ENCODE results near the gene FGB. TPM values are rescaled to one million over a fixed set of nuclear protein-coding genes. Genes with fewer than 3 reads are reported as not detected.

The FGB gene
- total RNA-seq, 1 donor from 2014 or later: 37.0 TPM

- H3K4me3 ChIP-seq: no peak within 1 kb of the TSS
- no peaks in the 10 kb centered on the region for H3K4me1 ChIP-seq
- H3K27ac ChIP-seq: no peak within 1 kb of the TSS
- DNase-seq (ENCODE audit: low spot score in 2 of 2): no peak
- intact Hi-C loops (cut with DNase I): no loop called here
- H3K9me3 ChIP-seq: no peaks in the 10 kb centered on the region
- no peaks in the 10 kb centered on the region for H3K36me3 ChIP-seq
- no peaks in the 10 kb centered on the region for H3K27me3 ChIP-seq
- TF ChIP-seq CTCF (IDR thresholded peaks at IDR 0.05): no peak
These were observed 49.9 kb downstream of the FGB start, which contains the start of gene FGG for GRCh38 chr4:154612472-154613414. TSS of gene FGG (minus strand) at chr4:154612656. CDS start at chr4:154612609, 47 bp downstream.

GRCh38 chr4:154614306-154614705, 51.5 kb downstream of the FGB start:
- no peaks in the 10 kb centered on the region for H3K4me1 ChIP-seq
- no peaks in the 10 kb centered on the region for H3K9me3 ChIP-seq
- TF ChIP-seq CTCF (IDR thresholded peaks at IDR 0.05): no peak
- no peak overlapping the region for H3K4me3 ChIP-seq
- no peak overlapping the region for H3K27ac ChIP-seq
- intact Hi-C loops (cut with DNase I): no loop called here
- DNase-seq (ENCODE audit: low spot score in 2 of 2): no peak
- no peaks in the 10 kb centered on the region for H3K27me3 ChIP-seq
- H3K36me3 ChIP-seq: no peaks in the 10 kb centered on the region

GRCh38 chr4:154615211-154615610, 52.4 kb downstream of the FGB start:
- no peaks in the 10 kb centered on the region for H3K4me1 ChIP-seq
- intact Hi-C loops (cut with DNase I): no loop called here
- no peak for DNase-seq (ENCODE audit: low spot score in 2 of 2)
- no peaks in the 10 kb centered on the region for H3K27me3 ChIP-seq
- no peak for TF ChIP-seq CTCF (IDR thresholded peaks at IDR 0.05)
- H3K4me3 ChIP-seq: no peak overlapping the region
- no peaks in the 10 kb centered on the region for H3K36me3 ChIP-seq
- no peak overlapping the region for H3K27ac ChIP-seq
- no peaks in the 10 kb centered on the region for H3K9me3 ChIP-seq

- no peak overlapping the region for H3K27ac ChIP-seq
- TF ChIP-seq CTCF (IDR thresholded peaks at IDR 0.05): no peak
- intact Hi-C loops (cut with DNase I): no loop called here
These were observed 53.5 kb downstream of the FGB start for GRCh38 chr4:154616287-154616686.

GRCh38 chr4:154616731-154617130, 53.9 kb downstream of the FGB start:
- no peak overlapping the region for H3K4me3 ChIP-seq
- no peak for TF ChIP-seq CTCF (IDR thresholded peaks at IDR 0.05)
- H3K4me1 ChIP-seq: no peaks in the 10 kb centered on the region
- H3K27me3 ChIP-seq: no peaks in the 10 kb centered on the region
- DNase-seq (ENCODE audit: low spot score in 2 of 2): no peak
- intact Hi-C loops (cut with DNase I): no loop called here
- H3K9me3 ChIP-seq: no peaks in the 10 kb centered on the region
- H3K27ac ChIP-seq: no peak overlapping the region
- H3K36me3 ChIP-seq: no peaks in the 10 kb centered on the region

More at GRCh38 chr4:154616287-154616686, 53.5 kb downstream of the FGB start:
- no peak for DNase-seq (ENCODE audit: low spot score in 2 of 2)
- Histone ChIP-seq H3K9me3 (no peaks in the 10 kb centered on the region), H3K4me3 (no peak overlapping the region), H3K36me3 (no peaks in the 10 kb centered on the region), H3K27me3 (no peaks in the 10 kb centered on the region), H3K4me1 (no peaks in the 10 kb centered on the region)
